ENCODE results near the gene WDFY4. TPM values are rescaled to one million over a fixed set of nuclear protein-coding genes. Genes with fewer than 3 reads are reported as not detected.

The WDFY4 gene
- total and polyA plus RNA-seq, 2 experiments from 2014 or later = 0.14 TPM; not detected in 1

DNA sequence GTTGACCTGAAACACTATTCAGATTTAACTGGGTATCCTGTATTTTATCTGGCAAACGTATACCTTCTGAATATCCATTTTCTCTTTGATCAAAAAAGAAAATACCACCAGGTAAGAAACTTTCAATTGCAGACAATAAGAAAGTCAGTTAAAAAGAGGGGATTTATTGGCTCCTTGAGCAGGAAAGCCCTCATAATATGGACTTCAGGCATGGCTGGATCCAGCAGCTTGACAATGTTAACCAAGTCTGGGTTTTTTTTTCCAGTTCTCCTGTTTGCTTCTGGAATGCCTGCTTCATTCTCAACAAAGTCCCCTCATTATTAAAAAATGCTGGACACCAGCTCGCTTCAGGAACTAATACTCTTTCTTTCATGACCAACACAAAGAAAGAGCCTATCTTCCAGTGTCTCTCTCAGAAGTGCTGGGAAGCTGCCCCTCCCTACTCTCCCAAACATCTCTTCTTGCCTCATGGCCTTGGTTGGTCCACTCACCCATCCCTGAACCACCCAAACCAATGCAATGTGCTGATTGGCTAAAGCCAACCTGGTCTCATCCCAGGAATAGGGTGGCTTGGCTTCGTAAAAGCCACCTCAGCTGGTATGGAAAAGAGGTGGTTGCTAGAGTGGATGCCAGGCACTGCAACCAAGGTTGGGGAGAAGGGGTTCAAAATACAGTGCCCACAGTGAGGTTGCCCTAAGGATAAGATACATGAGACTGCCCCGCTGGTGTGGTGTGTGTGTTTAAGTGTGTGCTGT lies 30.6 kb upstream of the WDFY4 start:
- peaks cover 20% of the 10 kb centered on the region for H3K27me3 ChIP-seq (ENCODE audit: insufficient read depth)
- no peak overlapping the region for H3K27ac ChIP-seq (ENCODE audit: low read depth)
- no peaks in the 10 kb centered on the region for H3F3A ChIP-seq (replicated peaks; ENCODE audit: low read depth)
- no peaks in the 10 kb centered on the region for H4K20me1 ChIP-seq (replicated peaks; ENCODE audit: insufficient read depth)
- no peaks in the 10 kb centered on the region for H3K9me2 ChIP-seq (ENCODE audit: insufficient read depth)
- Mint-ChIP-seq H3K27ac (no peak overlapping the region), H3K4me3 (no peak overlapping the region), H3K36me3 (ENCODE audit: low read depth) (no peaks in the 10 kb centered on the region), H3K4me1 (peaks cover 6% of the 10 kb centered on the region), H3K27me3 (ENCODE audit: insufficient read depth, low read depth, poor library complexity) (peaks cover 19% of the 10 kb centered on the region), H3K9me3 (no peaks in the 10 kb centered on the region)
- no peak for ATAC-seq
- H3K79me2 ChIP-seq (replicated peaks; ENCODE audit: insufficient read depth) = no peaks in the 10 kb centered on the region
- H3K4me2 ChIP-seq = no peak overlapping the region
- TF ChIP-seq ZNF114 (CRISPR knock-in tag; IDR thresholded peaks at IDR 0.05) = no peak
- no peak for TF ChIP-seq CREB1 (CRISPR knock-in tag; IDR thresholded peaks at IDR 0.05; ENCODE audit: low read depth)
- TF ChIP-seq, protein P1, sequence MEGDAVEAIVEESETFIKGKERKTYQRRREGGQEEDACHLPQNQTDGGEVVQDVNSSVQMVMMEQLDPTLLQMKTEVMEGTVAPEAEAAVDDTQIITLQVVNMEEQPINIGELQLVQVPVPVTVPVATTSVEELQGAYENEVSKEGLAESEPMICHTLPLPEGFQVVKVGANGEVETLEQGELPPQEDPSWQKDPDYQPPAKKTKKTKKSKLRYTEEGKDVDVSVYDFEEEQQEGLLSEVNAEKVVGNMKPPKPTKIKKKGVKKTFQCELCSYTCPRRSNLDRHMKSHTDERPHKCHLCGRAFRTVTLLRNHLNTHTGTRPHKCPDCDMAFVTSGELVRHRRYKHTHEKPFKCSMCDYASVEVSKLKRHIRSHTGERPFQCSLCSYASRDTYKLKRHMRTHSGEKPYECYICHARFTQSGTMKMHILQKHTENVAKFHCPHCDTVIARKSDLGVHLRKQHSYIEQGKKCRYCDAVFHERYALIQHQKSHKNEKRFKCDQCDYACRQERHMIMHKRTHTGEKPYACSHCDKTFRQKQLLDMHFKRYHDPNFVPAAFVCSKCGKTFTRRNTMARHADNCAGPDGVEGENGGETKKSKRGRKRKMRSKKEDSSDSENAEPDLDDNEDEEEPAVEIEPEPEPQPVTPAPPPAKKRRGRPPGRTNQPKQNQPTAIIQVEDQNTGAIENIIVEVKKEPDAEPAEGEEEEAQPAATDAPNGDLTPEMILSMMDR (conservative IDR thresholded peaks at IDR 0.05; ENCODE audit: low read depth in 2 of 2) = no peak
- TF ChIP-seq NANOG (IDR thresholded peaks at IDR 0.05; ENCODE audit: borderline replicate concordance) = no peak
- TF ChIP-seq, protein P2, sequence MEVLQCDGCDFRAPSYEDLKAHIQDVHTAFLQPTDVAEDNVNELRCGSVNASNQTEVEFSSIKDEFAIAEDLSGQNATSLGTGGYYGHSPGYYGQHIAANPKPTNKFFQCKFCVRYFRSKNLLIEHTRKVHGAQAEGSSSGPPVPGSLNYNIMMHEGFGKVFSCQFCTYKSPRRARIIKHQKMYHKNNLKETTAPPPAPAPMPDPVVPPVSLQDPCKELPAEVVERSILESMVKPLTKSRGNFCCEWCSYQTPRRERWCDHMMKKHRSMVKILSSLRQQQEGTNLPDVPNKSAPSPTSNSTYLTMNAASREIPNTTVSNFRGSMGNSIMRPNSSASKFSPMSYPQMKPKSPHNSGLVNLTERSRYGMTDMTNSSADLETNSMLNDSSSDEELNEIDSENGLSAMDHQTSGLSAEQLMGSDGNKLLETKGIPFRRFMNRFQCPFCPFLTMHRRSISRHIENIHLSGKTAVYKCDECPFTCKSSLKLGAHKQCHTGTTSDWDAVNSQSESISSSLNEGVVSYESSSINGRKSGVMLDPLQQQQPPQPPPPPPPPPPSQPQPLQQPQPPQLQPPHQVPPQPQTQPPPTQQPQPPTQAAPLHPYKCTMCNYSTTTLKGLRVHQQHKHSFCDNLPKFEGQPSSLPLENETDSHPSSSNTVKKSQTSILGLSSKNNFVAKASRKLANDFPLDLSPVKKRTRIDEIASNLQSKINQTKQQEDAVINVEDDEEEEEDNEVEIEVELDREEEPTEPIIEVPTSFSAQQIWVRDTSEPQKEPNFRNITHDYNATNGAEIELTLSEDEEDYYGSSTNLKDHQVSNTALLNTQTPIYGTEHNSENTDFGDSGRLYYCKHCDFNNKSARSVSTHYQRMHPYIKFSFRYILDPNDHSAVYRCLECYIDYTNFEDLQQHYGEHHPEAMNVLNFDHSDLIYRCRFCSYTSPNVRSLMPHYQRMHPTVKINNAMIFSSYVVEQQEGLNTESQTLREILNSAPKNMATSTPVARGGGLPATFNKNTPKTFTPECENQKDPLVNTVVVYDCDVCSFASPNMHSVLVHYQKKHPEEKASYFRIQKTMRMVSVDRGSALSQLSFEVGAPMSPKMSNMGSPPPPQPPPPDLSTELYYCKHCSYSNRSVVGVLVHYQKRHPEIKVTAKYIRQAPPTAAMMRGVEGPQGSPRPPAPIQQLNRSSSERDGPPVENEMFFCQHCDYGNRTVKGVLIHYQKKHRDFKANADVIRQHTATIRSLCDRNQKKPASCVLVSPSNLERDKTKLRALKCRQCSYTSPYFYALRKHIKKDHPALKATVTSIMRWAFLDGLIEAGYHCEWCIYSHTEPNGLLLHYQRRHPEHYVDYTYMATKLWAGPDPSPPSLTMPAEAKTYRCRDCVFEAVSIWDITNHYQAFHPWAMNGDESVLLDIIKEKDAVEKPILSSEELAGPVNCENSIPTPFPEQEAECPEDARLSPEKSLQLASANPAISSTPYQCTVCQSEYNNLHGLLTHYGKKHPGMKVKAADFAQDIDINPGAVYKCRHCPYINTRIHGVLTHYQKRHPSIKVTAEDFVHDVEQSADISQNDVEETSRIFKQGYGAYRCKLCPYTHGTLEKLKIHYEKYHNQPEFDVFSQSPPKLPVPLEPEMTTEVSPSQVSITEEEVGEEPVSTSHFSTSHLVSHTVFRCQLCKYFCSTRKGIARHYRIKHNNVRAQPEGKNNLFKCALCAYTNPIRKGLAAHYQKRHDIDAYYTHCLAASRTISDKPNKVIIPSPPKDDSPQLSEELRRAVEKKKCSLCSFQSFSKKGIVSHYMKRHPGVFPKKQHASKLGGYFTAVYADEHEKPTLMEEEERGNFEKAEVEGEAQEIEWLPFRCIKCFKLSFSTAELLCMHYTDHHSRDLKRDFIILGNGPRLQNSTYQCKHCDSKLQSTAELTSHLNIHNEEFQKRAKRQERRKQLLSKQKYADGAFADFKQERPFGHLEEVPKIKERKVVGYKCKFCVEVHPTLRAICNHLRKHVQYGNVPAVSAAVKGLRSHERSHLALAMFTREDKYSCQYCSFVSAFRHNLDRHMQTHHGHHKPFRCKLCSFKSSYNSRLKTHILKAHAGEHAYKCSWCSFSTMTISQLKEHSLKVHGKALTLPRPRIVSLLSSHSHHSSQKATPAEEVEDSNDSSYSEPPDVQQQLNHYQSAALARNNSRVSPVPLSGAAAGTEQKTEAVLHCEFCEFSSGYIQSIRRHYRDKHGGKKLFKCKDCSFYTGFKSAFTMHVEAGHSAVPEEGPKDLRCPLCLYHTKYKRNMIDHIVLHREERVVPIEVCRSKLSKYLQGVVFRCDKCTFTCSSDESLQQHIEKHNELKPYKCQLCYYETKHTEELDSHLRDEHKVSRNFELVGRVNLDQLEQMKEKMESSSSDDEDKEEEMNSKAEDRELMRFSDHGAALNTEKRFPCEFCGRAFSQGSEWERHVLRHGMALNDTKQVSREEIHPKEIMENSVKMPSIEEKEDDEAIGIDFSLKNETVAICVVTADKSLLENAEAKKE (CRISPR knock-in tag; IDR thresholded peaks at IDR 0.05) = no peak
- TF ChIP-seq POLR2AphosphoS5 (IDR thresholded peaks at IDR 0.05; ENCODE audit: low read depth) = no peak
- TF ChIP-seq STAT1 (IDR thresholded peaks at IDR 0.05; ENCODE audit: unreplicated experiment) = no peak
- H3K36me3 ChIP-seq (ENCODE audit: insufficient read depth) = no peaks in the 10 kb centered on the region
- peaks cover 8% of the 10 kb centered on the region; the same call in 1 of the 2 replicates for H3K4me1 ChIP-seq (ENCODE audit: insufficient read depth)
- H3K4me3 ChIP-seq = no peak overlapping the region
- no peak for DNase-seq (ENCODE audit: low spot score)
- H2AFZ ChIP-seq = no peak overlapping the region
